ENCODE measurements around the gene H6PD.

H6PD gene

DNA sequence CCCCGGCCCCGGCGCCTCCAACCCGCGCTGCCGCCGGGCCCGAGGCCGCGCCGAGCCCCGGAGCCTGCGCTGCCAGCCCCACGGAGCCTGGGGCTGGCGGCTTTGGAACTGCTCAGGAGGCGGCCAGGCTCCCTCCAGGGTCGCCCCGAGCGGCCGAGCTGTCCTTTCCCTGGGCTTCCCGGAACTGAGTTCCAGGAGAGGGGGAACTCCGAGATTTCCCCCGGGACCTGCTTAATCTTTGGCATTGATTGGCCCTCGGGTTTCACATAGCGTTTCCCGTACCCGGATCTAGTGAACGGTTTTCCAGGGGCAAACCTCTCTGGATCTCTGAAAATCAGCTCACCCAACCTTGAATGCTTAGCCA, 504 bp downstream of the H6PD start:
- TF ChIP-seq CREB1 (IDR thresholded peaks at IDR 0.05; ENCODE audit: low read depth) (no peak), YY1 (IDR thresholded peaks at IDR 0.05; ENCODE audit: low read depth) (no peak), CEBPB (IDR thresholded peaks at IDR 0.05) (no peak), TCF12 (IDR thresholded peaks at IDR 0.05; ENCODE audit: low read depth) (no peak), TAF1 (IDR thresholded peaks at IDR 0.05; ENCODE audit: low read depth) (no peak), TEAD4 (IDR thresholded peaks at IDR 0.05) (no peak), EGR1 (IDR thresholded peaks at IDR 0.05) (no peak), NFIC (IDR thresholded peaks at IDR 0.05) (no peak), EP300 (IDR thresholded peaks at IDR 0.05; ENCODE audit: borderline replicate concordance) (no peak), RAD21 (IDR thresholded peaks at IDR 0.05; ENCODE audit: low read depth) (no peak), FOXM1 (IDR thresholded peaks at IDR 0.05; ENCODE audit: borderline replicate concordance, low read depth) (no peak), ZBTB7A (IDR thresholded peaks at IDR 0.05; ENCODE audit: low read depth) (no peak; the same call in 1 of the 2 replicates)
- TF ChIP-seq, protein P1, sequence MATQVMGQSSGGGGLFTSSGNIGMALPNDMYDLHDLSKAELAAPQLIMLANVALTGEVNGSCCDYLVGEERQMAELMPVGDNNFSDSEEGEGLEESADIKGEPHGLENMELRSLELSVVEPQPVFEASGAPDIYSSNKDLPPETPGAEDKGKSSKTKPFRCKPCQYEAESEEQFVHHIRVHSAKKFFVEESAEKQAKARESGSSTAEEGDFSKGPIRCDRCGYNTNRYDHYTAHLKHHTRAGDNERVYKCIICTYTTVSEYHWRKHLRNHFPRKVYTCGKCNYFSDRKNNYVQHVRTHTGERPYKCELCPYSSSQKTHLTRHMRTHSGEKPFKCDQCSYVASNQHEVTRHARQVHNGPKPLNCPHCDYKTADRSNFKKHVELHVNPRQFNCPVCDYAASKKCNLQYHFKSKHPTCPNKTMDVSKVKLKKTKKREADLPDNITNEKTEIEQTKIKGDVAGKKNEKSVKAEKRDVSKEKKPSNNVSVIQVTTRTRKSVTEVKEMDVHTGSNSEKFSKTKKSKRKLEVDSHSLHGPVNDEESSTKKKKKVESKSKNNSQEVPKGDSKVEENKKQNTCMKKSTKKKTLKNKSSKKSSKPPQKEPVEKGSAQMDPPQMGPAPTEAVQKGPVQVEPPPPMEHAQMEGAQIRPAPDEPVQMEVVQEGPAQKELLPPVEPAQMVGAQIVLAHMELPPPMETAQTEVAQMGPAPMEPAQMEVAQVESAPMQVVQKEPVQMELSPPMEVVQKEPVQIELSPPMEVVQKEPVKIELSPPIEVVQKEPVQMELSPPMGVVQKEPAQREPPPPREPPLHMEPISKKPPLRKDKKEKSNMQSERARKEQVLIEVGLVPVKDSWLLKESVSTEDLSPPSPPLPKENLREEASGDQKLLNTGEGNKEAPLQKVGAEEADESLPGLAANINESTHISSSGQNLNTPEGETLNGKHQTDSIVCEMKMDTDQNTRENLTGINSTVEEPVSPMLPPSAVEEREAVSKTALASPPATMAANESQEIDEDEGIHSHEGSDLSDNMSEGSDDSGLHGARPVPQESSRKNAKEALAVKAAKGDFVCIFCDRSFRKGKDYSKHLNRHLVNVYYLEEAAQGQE (IDR thresholded peaks at IDR 0.05; ENCODE audit: low read depth), result no peak
- TF ChIP-seq, protein P2, sequence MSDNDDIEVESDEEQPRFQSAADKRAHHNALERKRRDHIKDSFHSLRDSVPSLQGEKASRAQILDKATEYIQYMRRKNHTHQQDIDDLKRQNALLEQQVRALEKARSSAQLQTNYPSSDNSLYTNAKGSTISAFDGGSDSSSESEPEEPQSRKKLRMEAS (IDR thresholded peaks at IDR 0.05), result no peak; the same call in 1 of the 2 replicates
- TF ChIP-seq, protein P3, sequence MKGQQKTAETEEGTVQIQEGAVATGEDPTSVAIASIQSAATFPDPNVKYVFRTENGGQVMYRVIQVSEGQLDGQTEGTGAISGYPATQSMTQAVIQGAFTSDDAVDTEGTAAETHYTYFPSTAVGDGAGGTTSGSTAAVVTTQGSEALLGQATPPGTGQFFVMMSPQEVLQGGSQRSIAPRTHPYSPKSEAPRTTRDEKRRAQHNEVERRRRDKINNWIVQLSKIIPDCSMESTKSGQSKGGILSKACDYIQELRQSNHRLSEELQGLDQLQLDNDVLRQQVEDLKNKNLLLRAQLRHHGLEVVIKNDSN (IDR thresholded peaks at IDR 0.05), result no peak

DNA sequence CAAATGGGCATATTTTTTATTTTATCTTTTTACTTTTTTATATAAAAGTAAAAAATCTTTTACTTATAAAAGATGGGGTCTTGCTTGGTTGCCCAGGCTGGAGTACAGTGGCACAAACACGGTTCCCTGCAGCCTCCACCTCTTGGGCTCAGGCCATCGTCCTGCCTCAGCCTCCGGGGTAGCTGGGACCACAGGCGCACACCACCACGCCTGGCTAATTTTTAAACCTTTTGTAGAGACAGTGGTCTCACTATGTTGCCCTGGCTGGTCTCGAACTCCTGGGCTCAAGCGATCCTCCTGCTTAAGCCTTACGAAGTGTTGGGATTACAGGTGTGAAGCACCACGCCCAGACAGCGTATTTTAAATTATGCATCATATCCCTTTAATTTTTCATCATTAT, 986 bp downstream of the H6PD start:
- TF ChIP-seq ZBTB7A (IDR thresholded peaks at IDR 0.05; ENCODE audit: low read depth), result no peak; the same call in 1 of the 2 replicates
- TF ChIP-seq FOXM1 (IDR thresholded peaks at IDR 0.05; ENCODE audit: borderline replicate concordance, low read depth), result no peak
- TF ChIP-seq TCF12 (IDR thresholded peaks at IDR 0.05; ENCODE audit: low read depth), result no peak
- TF ChIP-seq, protein P2 (IDR thresholded peaks at IDR 0.05), result no peak
- no peak for TF ChIP-seq YY1 (IDR thresholded peaks at IDR 0.05; ENCODE audit: low read depth)
- TF ChIP-seq, protein P3 (IDR thresholded peaks at IDR 0.05), result no peak
- TF ChIP-seq CEBPB (IDR thresholded peaks at IDR 0.05), result no peak
- TF ChIP-seq RAD21 (IDR thresholded peaks at IDR 0.05; ENCODE audit: low read depth), result no peak
- no peak for TF ChIP-seq TEAD4 (IDR thresholded peaks at IDR 0.05)
- TF ChIP-seq, protein P1 (IDR thresholded peaks at IDR 0.05; ENCODE audit: low read depth), result no peak
- TF ChIP-seq EP300 (IDR thresholded peaks at IDR 0.05; ENCODE audit: borderline replicate concordance), result no peak
- TF ChIP-seq EGR1 (IDR thresholded peaks at IDR 0.05), result no peak
- no peak for TF ChIP-seq NFIC (IDR thresholded peaks at IDR 0.05)
- no peak; the same call in 1 of the 2 replicates for TF ChIP-seq TAF1 (IDR thresholded peaks at IDR 0.05; ENCODE audit: low read depth)
- no peak for TF ChIP-seq CREB1 (IDR thresholded peaks at IDR 0.05; ENCODE audit: low read depth)

DNA sequence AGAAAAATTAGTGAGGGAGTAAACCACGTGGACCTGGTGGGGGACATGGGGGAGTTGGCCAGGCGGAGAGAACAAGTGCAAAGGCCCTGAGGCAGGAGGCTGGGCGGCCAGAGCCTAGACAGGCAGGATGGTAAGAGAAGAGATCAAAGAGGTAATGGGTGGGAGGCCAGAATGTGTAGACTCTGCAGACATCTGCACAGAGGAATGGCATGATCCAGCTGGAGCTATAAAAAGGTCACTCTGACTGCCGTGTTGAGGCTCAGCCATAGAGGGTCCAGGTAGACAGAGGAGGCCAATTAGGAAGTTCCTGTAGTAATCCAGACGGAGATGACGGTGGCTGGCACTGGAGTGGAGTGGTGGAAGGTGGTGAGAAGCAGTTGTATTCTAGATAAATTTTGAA, 3.6 kb downstream of the H6PD start:
- TF ChIP-seq CEBPB (IDR thresholded peaks at IDR 0.05), result no peak
- no peak for TF ChIP-seq YY1 (IDR thresholded peaks at IDR 0.05; ENCODE audit: low read depth)
- TF ChIP-seq EP300 (IDR thresholded peaks at IDR 0.05; ENCODE audit: borderline replicate concordance), result no peak
- TF ChIP-seq EGR1 (IDR thresholded peaks at IDR 0.05), result no peak
- TF ChIP-seq FOXM1 (IDR thresholded peaks at IDR 0.05; ENCODE audit: borderline replicate concordance, low read depth), result no peak
- TF ChIP-seq RAD21 (IDR thresholded peaks at IDR 0.05; ENCODE audit: low read depth), result no peak
- TF ChIP-seq CREB1 (IDR thresholded peaks at IDR 0.05; ENCODE audit: low read depth), result no peak
- TF ChIP-seq, protein P2 (IDR thresholded peaks at IDR 0.05), result no peak
- no peak for TF ChIP-seq ZBTB7A (IDR thresholded peaks at IDR 0.05; ENCODE audit: low read depth)
- TF ChIP-seq, protein P3 (IDR thresholded peaks at IDR 0.05), result no peak

DNA sequence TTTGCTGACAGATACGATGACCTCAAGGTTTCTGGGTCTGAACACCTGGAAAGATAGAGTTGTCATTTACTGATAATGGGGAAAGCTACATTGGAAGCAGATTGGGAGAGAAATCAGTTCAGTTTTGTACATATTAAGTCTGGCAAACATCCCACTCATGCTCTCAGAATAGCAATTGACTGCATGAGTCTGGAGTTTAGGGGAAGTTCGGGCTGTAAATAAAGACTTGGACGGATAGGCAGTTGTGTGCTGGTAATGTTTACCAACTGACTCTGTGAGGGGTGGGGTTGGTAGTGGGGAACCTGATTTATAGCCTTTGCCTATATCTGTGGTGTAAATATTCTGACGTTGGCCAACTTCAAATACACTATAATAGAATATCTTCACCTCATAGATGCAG, 4.0 kb downstream of the H6PD start:
- no peak for TF ChIP-seq TCF12 (IDR thresholded peaks at IDR 0.05; ENCODE audit: low read depth)
- TF ChIP-seq TEAD4 (IDR thresholded peaks at IDR 0.05), result no peak
- TF ChIP-seq CEBPB (IDR thresholded peaks at IDR 0.05), result no peak
- no peak for TF ChIP-seq TAF1 (IDR thresholded peaks at IDR 0.05; ENCODE audit: low read depth)
- TF ChIP-seq, protein P2 (IDR thresholded peaks at IDR 0.05), result no peak
- TF ChIP-seq, protein P1 (IDR thresholded peaks at IDR 0.05; ENCODE audit: low read depth), result no peak
- no peak for TF ChIP-seq FOXM1 (IDR thresholded peaks at IDR 0.05; ENCODE audit: borderline replicate concordance, low read depth)
- TF ChIP-seq, protein P3 (IDR thresholded peaks at IDR 0.05), result no peak
- no peak for TF ChIP-seq CREB1 (IDR thresholded peaks at IDR 0.05; ENCODE audit: low read depth)
- TF ChIP-seq EP300 (IDR thresholded peaks at IDR 0.05; ENCODE audit: borderline replicate concordance), result no peak
- no peak for TF ChIP-seq ZBTB7A (IDR thresholded peaks at IDR 0.05; ENCODE audit: low read depth)
- TF ChIP-seq EGR1 (IDR thresholded peaks at IDR 0.05), result no peak
- no peak for TF ChIP-seq NFIC (IDR thresholded peaks at IDR 0.05)
- TF ChIP-seq RAD21 (IDR thresholded peaks at IDR 0.05; ENCODE audit: low read depth), result no peak
- TF ChIP-seq YY1 (IDR thresholded peaks at IDR 0.05; ENCODE audit: low read depth), result no peak

Measured in Ishikawa (cell line).